ENCODE measurements around the gene LRRTM3. TPM values are rescaled to one million over a fixed set of nuclear protein-coding genes. Genes with fewer than 3 reads are reported as not detected.

Gene LRRTM3
- total RNA-seq, result not detected in 2 replicates

DNA sequence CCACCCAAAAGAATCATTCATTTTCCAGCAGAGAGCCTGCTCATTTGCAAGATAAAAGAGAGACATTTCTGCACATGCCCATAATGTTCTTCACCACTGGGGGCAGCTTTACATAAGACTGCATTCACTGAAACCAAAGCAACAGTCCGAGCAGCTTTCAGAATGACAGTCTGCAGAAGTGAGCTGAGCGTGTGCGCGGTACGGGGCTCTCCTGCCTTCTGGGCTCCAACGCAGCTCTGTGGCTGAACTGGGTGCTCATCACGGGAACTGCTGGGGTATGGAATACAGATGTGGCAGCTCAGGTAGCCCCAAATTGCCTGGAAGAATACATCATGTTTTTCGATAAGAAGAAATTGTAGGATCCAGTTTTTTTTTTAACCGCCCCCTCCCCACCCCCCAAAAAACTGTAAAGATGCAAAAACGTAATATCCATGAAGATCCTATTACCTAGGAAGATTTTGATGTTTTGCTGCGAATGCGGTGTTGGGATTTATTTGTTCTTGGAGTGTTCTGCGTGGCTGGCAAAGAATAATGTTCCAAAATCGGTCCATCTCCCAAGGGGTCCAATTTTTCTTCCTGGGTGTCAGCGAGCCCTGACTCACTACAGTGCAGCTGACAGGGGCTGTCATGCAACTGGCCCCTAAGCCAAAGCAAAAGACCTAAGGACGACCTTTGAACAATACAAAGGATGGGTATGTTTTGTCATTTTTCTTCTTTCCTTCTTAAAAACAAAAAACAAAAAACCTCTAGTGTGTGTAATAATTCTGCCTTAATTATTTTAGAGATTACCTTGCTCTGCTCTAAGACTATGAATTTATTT lies at the start of gene LRRTM3:
TSS of gene LRRTM3 (plus strand) at position 141 of the 820 bp plus-strand sequence.

